SK-N-MC (cell line): ENCODE results near the gene CBFB.

Source experiments
- EZH2 ChIP-seq: fragments of 200-600 bp; sonication (generic); IDR thresholded peaks from one replicate; pipeline ENCODE4 v1.6.1; 2017; ENCODE audit warnings: antibody characterized with exemption
- FOXP2 ChIP-seq: optimal IDR thresholded peaks from 2 replicates; pipeline ENCODE3; 2011; ENCODE audit warnings: mild to moderate bottlenecking, moderate library complexity; ENCODE audit not compliant: insufficient read depth; ENCODE audit errors: extremely low read length, control extremely low read depth
- POLR2AphosphoS5 ChIP-seq: IDR thresholded peaks from 2 replicates; pipeline ENCODE4 v1.6.1; 2012; ENCODE audit warnings: mild to moderate bottlenecking, low read depth, low read length, borderline replicate concordance

- TF ChIP-seq POLR2AphosphoS5 (no peak), EZH2 (no peak), FOXP2 (no peak)
These were observed 99.5 kb downstream of the CBFB start for GRCh38 chr16:67128417-67128816.
